ENCODE results near the gene CAMP. TPM values are rescaled to one million over a fixed set of nuclear protein-coding genes. Genes with fewer than 3 reads are reported as not detected.

CAMP gene
- total and polyA plus RNA-seq, 2 donors (not counting 1 experiment from before 2014, with no cell fraction given), result not detected

DNA sequence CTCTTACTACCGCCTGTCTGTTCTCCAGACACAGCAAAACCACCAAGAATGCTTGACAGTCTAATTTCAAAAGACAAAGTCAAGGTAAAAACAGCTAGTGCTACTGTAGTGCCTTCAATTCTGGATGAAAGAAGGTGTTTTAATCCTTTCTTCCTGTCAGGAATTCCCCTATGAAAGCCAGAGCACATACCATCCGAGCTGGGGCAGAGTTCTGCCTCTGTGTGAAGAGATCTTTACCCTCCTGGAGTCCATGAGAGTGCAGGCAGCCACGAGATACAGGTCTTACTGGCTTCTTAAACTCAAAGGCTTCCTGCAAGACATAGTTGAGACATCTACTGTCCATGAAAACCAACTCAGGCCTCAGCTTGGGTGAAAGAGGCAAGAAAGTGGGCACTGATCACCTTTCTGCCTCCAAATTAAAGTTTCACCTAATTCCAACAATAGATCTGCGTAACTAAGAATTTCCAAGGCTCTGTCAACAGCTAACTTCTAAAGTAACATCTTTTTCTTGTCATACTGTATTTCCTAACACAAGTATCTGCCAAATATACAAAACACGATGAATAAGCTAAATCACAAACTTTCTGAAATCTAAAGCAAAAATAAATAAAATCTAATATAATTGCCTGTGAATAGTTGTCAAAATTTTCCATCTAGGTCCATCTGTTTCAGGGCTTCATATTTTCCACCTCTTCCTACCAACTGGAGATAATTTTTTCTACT lies 42.6 kb upstream of the CAMP start:
- no peaks in the 10 kb centered on the region for H4K20me1 ChIP-seq (ENCODE audit: control insufficient read depth, extremely low read depth, insufficient read depth, low read length)

DNA sequence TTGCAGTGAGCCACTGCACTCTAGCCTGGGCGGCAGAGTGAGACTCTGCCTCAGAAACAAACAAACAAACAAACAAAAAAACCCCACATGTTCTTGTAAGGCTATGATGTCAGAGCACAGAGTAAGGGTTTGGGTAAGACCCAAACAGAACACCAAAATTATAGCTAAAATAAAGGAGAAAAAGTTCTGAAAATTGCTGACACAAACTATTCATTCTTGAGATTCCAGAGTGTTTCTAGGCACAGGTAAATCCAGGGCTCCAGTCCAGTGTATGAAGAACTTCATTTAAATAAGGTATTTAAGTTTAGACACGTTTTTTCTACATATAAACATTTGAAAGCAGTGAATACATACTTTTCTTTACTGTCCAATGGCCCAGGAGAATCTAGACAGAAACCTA lies 39.0 kb upstream of the CAMP start:
- Histone ChIP-seq H4K20me1 (ENCODE audit: control insufficient read depth, extremely low read depth, insufficient read depth, low read length) (no peaks in the 10 kb centered on the region), H3K4me3 (replicated peaks in 1 of 4; ENCODE audit: control extremely low read depth in 1 of 4, insufficient read depth in 1 of 4, low read depth in 3 of 4, low read length in 4 of 4) (no peak overlapping the region), H3K27ac (ENCODE audit: insufficient read depth, low read length) (no peak overlapping the region), H3K27me3 (ENCODE audit: control insufficient read depth, insufficient read depth, low read length) (no peaks in the 10 kb centered on the region), H3K79me2 (ENCODE audit: control insufficient read depth, insufficient read depth, low read length) (peaks cover 24% of the 10 kb centered on the region), H3K9ac (ENCODE audit: insufficient read depth, low read length) (no peak overlapping the region), H2AFZ (ENCODE audit: low read length) (no peak overlapping the region), H3K36me3 (ENCODE audit: control insufficient read depth, insufficient read depth, low read length) (no peaks in the 10 kb centered on the region), H3K4me1 (ENCODE audit: control insufficient read depth, extremely low read depth, insufficient read depth, low read length) (peaks cover 4% of the 10 kb centered on the region), H3K4me2 (ENCODE audit: extremely low read depth, insufficient read depth, low read length) (no peak overlapping the region), H3K9me3 (ENCODE audit: control insufficient read depth, insufficient read depth, low read depth, low read length) (no peaks in the 10 kb centered on the region)
- no peak for TF ChIP-seq EZH2 (IDR thresholded peaks at IDR 0.05; ENCODE audit: low read length, missing control alignments)
- TF ChIP-seq, protein P1, sequence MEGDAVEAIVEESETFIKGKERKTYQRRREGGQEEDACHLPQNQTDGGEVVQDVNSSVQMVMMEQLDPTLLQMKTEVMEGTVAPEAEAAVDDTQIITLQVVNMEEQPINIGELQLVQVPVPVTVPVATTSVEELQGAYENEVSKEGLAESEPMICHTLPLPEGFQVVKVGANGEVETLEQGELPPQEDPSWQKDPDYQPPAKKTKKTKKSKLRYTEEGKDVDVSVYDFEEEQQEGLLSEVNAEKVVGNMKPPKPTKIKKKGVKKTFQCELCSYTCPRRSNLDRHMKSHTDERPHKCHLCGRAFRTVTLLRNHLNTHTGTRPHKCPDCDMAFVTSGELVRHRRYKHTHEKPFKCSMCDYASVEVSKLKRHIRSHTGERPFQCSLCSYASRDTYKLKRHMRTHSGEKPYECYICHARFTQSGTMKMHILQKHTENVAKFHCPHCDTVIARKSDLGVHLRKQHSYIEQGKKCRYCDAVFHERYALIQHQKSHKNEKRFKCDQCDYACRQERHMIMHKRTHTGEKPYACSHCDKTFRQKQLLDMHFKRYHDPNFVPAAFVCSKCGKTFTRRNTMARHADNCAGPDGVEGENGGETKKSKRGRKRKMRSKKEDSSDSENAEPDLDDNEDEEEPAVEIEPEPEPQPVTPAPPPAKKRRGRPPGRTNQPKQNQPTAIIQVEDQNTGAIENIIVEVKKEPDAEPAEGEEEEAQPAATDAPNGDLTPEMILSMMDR (conservative IDR thresholded peaks at IDR 0.05 in 1 of 2, IDR thresholded peaks at IDR 0.05 in 1 of 2; ENCODE audit: low read depth in 1 of 2, low read length in 2 of 2), result no peak
- no peak for DNase-seq (ENCODE audit: low read depth in 2 of 2)

More for the DNA sequence above, 42.6 kb upstream of the CAMP start:
- Histone ChIP-seq H3K9me3 (ENCODE audit: control insufficient read depth, insufficient read depth, low read depth, low read length) (no peaks in the 10 kb centered on the region), H3K27ac (ENCODE audit: insufficient read depth, low read length) (no peak overlapping the region), H3K27me3 (ENCODE audit: control insufficient read depth, insufficient read depth, low read length) (no peaks in the 10 kb centered on the region), H2AFZ (ENCODE audit: low read length) (no peak overlapping the region), H3K4me2 (ENCODE audit: extremely low read depth, insufficient read depth, low read length) (no peak overlapping the region), H3K4me1 (ENCODE audit: control insufficient read depth, extremely low read depth, insufficient read depth, low read length) (no peaks in the 10 kb centered on the region), H3K9ac (ENCODE audit: insufficient read depth, low read length) (no peak overlapping the region), H3K36me3 (ENCODE audit: control insufficient read depth, insufficient read depth, low read length) (peaks cover 3% of the 10 kb centered on the region), H3K79me2 (ENCODE audit: control insufficient read depth, insufficient read depth, low read length) (peaks cover 6% of the 10 kb centered on the region), H3K4me3 (replicated peaks in 1 of 4; ENCODE audit: control extremely low read depth in 1 of 4, insufficient read depth in 1 of 4, low read depth in 3 of 4, low read length in 4 of 4) (no peak overlapping the region)
- no peak for DNase-seq (ENCODE audit: low read depth in 2 of 2)
- TF ChIP-seq EZH2 (IDR thresholded peaks at IDR 0.05; ENCODE audit: low read length, missing control alignments), result no peak
- TF ChIP-seq, protein P1 (conservative IDR thresholded peaks at IDR 0.05 in 1 of 2, IDR thresholded peaks at IDR 0.05 in 1 of 2; ENCODE audit: low read depth in 1 of 2, low read length in 2 of 2), result no peak

DNA sequence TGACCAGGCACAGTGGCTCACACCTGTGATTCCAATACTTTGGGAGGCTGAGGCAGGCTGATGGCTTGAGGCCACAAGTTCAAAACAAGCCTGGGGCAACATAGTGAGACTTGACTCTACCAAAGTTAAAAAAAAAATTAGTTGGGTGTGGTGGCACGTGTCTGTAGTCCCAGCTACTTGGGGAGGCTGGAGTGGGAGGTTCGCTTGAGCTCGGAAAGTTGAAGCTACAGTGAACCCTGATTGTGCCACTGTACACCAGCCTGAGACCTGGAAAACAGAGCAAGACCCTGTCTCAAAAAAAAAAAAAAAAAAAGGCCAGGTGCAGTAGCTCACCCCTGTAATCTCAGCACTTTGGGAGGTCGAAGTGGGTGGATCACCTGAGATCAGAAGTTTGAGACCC lies 38.2 kb upstream of the CAMP start:
- no peak overlapping the region for H3K4me2 ChIP-seq (ENCODE audit: extremely low read depth, insufficient read depth, low read length)
- peaks cover 22% of the 10 kb centered on the region for H3K79me2 ChIP-seq (ENCODE audit: control insufficient read depth, insufficient read depth, low read length)
- H3K9ac ChIP-seq (ENCODE audit: insufficient read depth, low read length), result no peak overlapping the region
- H3K27ac ChIP-seq (ENCODE audit: insufficient read depth, low read length), result no peak overlapping the region
- no peaks in the 10 kb centered on the region for H3K36me3 ChIP-seq (ENCODE audit: control insufficient read depth, insufficient read depth, low read length)
- TF ChIP-seq EZH2 (IDR thresholded peaks at IDR 0.05; ENCODE audit: low read length, missing control alignments), result no peak
- TF ChIP-seq, protein P1 (conservative IDR thresholded peaks at IDR 0.05 in 1 of 2, IDR thresholded peaks at IDR 0.05 in 1 of 2; ENCODE audit: low read depth in 1 of 2, low read length in 2 of 2), result no peak
- H3K27me3 ChIP-seq (ENCODE audit: control insufficient read depth, insufficient read depth, low read length), result no peaks in the 10 kb centered on the region
- H3K9me3 ChIP-seq (ENCODE audit: control insufficient read depth, insufficient read depth, low read depth, low read length), result no peaks in the 10 kb centered on the region
- H2AFZ ChIP-seq (ENCODE audit: low read length), result no peak overlapping the region
- DNase-seq (ENCODE audit: low read depth in 2 of 2), result no peak
- H4K20me1 ChIP-seq (ENCODE audit: control insufficient read depth, extremely low read depth, insufficient read depth, low read length), result no peaks in the 10 kb centered on the region
- H3K4me1 ChIP-seq (ENCODE audit: control insufficient read depth, extremely low read depth, insufficient read depth, low read length), result peaks cover 4% of the 10 kb centered on the region
- no peak overlapping the region for H3K4me3 ChIP-seq (replicated peaks in 1 of 4; ENCODE audit: control extremely low read depth in 1 of 4, insufficient read depth in 1 of 4, low read depth in 3 of 4, low read length in 4 of 4)
